ENCODE data around the gene CRBN.

The CRBN gene

GRCh38 chr3:3109407-3110298, 69.8 kb downstream of the CRBN start:
- Histone ChIP-seq H3K4me2 (ENCODE audit: low read length) (peak overlapping the region; percentile 82), H2AFZ (ENCODE audit: low read depth, low read length) (peak overlapping the region; percentile 97), H3K4me3 (ENCODE audit: low read length) (peak overlapping the region; percentile 52), H3K79me2 (ENCODE audit: low read length) (no peaks in the 10 kb centered on the region), H3K4me1 (ENCODE audit: low read length) (peaks cover 38% of the 10 kb centered on the region), H3K36me3 (replicated peaks; ENCODE audit: low read depth, low read length) (no peaks in the 10 kb centered on the region), H3K9ac (ENCODE audit: low read length) (peak overlapping the region; percentile 22; the same call in 1 of the 2 replicates), H4K20me1 (ENCODE audit: insufficient read depth, low read length) (no peaks in the 10 kb centered on the region), H3K9me3 (ENCODE audit: insufficient read depth, low read length) (no peaks in the 10 kb centered on the region), H3K27me3 (ENCODE audit: low read depth, low read length) (no peaks in the 10 kb centered on the region), H3K27ac (ENCODE audit: low read length) (peak overlapping the region; percentile 22; the same call in 1 of the 2 replicates)
- TF ChIP-seq EZH2phosphoT487 (IDR thresholded peaks at IDR 0.05; ENCODE audit: low read depth) (no peak), CTCF (IDR thresholded peaks at IDR 0.05; ENCODE audit: low read depth, low read length) (no peak)

GRCh38 chr3:3107858-3108257, 71.6 kb downstream of the CRBN start:
- H3K27ac ChIP-seq (ENCODE audit: low read length), result no peak overlapping the region
- H3K27me3 ChIP-seq (ENCODE audit: low read depth, low read length), result no peaks in the 10 kb centered on the region
- H3K9me3 ChIP-seq (ENCODE audit: insufficient read depth, low read length), result no peaks in the 10 kb centered on the region
- H3K4me2 ChIP-seq (ENCODE audit: low read length), result no peak overlapping the region
- no peak overlapping the region for H3K9ac ChIP-seq (ENCODE audit: low read length)
- no peaks in the 10 kb centered on the region for H4K20me1 ChIP-seq (ENCODE audit: insufficient read depth, low read length)
- H3K79me2 ChIP-seq (ENCODE audit: low read length), result no peaks in the 10 kb centered on the region
- peaks cover 38% of the 10 kb centered on the region for H3K4me1 ChIP-seq (ENCODE audit: low read length)
- H2AFZ ChIP-seq (ENCODE audit: low read depth, low read length), result no peak overlapping the region
- no peaks in the 10 kb centered on the region for H3K36me3 ChIP-seq (replicated peaks; ENCODE audit: low read depth, low read length)
- no peak for TF ChIP-seq EZH2phosphoT487 (IDR thresholded peaks at IDR 0.05; ENCODE audit: low read depth)
- TF ChIP-seq CTCF (IDR thresholded peaks at IDR 0.05; ENCODE audit: low read depth, low read length), result no peak
- H3K4me3 ChIP-seq (ENCODE audit: low read length), result no peak overlapping the region

- no peaks in the 10 kb centered on the region for H3K27me3 ChIP-seq (ENCODE audit: low read depth, low read length)
- no peak for TF ChIP-seq EZH2phosphoT487 (IDR thresholded peaks at IDR 0.05; ENCODE audit: low read depth)
- no peak for TF ChIP-seq CTCF (IDR thresholded peaks at IDR 0.05; ENCODE audit: low read depth, low read length)
- no peak overlapping the region for H2AFZ ChIP-seq (ENCODE audit: low read depth, low read length)
- H3K9ac ChIP-seq (ENCODE audit: low read length), result no peak overlapping the region
- no peak overlapping the region for H3K27ac ChIP-seq (ENCODE audit: low read length)
- no peaks in the 10 kb centered on the region for H3K9me3 ChIP-seq (ENCODE audit: insufficient read depth, low read length)
- no peak overlapping the region for H3K4me3 ChIP-seq (ENCODE audit: low read length)
- H3K4me2 ChIP-seq (ENCODE audit: low read length), result no peak overlapping the region
- H3K79me2 ChIP-seq (ENCODE audit: low read length), result no peaks in the 10 kb centered on the region
- no peaks in the 10 kb centered on the region for H4K20me1 ChIP-seq (ENCODE audit: insufficient read depth, low read length)
- no peaks in the 10 kb centered on the region for H3K36me3 ChIP-seq (replicated peaks; ENCODE audit: low read depth, low read length)
- H3K4me1 ChIP-seq (ENCODE audit: low read length), result peaks cover 45% of the 10 kb centered on the region
Measured at GRCh38 chr3:3107181-3107580, 72.3 kb downstream of the CRBN start.

- no peaks in the 10 kb centered on the region for H3K36me3 ChIP-seq (replicated peaks; ENCODE audit: low read depth, low read length)
- H3K4me3 ChIP-seq (ENCODE audit: low read length), result no peak overlapping the region
- no peaks in the 10 kb centered on the region for H4K20me1 ChIP-seq (ENCODE audit: insufficient read depth, low read length)
- no peak overlapping the region for H3K4me2 ChIP-seq (ENCODE audit: low read length)
- H3K79me2 ChIP-seq (ENCODE audit: low read length), result no peaks in the 10 kb centered on the region
- no peaks in the 10 kb centered on the region for H3K27me3 ChIP-seq (ENCODE audit: low read depth, low read length)
- no peak overlapping the region for H3K27ac ChIP-seq (ENCODE audit: low read length)
- H3K9me3 ChIP-seq (ENCODE audit: insufficient read depth, low read length), result no peaks in the 10 kb centered on the region
- H3K9ac ChIP-seq (ENCODE audit: low read length), result no peak overlapping the region
- no peak overlapping the region for H2AFZ ChIP-seq (ENCODE audit: low read depth, low read length)
- H3K4me1 ChIP-seq (ENCODE audit: low read length), result peaks cover 49% of the 10 kb centered on the region
- TF ChIP-seq CTCF (IDR thresholded peaks at IDR 0.05; ENCODE audit: low read depth, low read length) (no peak), EZH2phosphoT487 (IDR thresholded peaks at IDR 0.05; ENCODE audit: low read depth) (no peak)
Measured at GRCh38 chr3:3105815-3106214, 73.7 kb downstream of the CRBN start.

Data from OCI-LY3 (cell line).